ENCODE measurements around the gene ZNF213.

- TF ChIP-seq CTCF (IDR thresholded peaks at IDR 0.05) (no peak), POLR2A (IDR thresholded peaks at IDR 0.05) (no peak), POLR2AphosphoS5 (IDR thresholded peaks at IDR 0.05; ENCODE audit: insufficient read depth in 1 of 2, low read depth in 1 of 2) (no peak)
Measured at GRCh38 chr16:3173892-3174617, 39.2 kb downstream of the ZNF213 start.
